GM23338 (cell line): ENCODE measurements around the gene CCDC81. TPM values are rescaled to one million over a fixed set of nuclear protein-coding genes. Genes with fewer than 3 reads are reported as not detected.

Experiments used
- ATAC-seq: fragments of 200-7000 bp; cut with Tn5 transposase; 3 replicates; pipeline ENCODE4 v1.9.1; 2020
- DNase-seq: peaks from one replicate; pipeline ENCODE4 v3.0.0-alpha.2; 2015; ENCODE audit warnings: low spot score
- H2AFZ ChIP-seq: fragments of 200-600 bp; sonication (generic); 2 replicates; pipeline ENCODE4 v1.8.0; 2016; ENCODE audit warnings: antibody characterized with exemption, mild to moderate bottlenecking, moderate library complexity
- H3F3A ChIP-seq: fragments of 200-600 bp; sonication (generic); replicated peaks from 2 replicates; pipeline ENCODE4 v1.8.0; 2017; ENCODE audit warnings: antibody characterized with exemption, mixed run types, low read depth
- H3K27ac ChIP-seq: fragments of 200-600 bp; sonication (generic); 2 replicates; pipeline ENCODE4 v1.6.1; 2016; ENCODE audit warnings: low read depth
- H3K27me3 ChIP-seq: fragments of 200-600 bp; sonication (generic); 2 replicates; pipeline ENCODE4 v1.8.0; 2016; ENCODE audit warnings: mild to moderate bottlenecking, mixed run types, moderate library complexity; ENCODE audit not compliant: insufficient read depth
- H3K36me3 ChIP-seq: fragments of 200-600 bp; sonication (generic); 2 replicates; pipeline ENCODE4 v1.8.0; 2016; ENCODE audit warnings: mild to moderate bottlenecking; ENCODE audit not compliant: insufficient read depth
- H3K4me1 ChIP-seq: fragments of 200-600 bp; sonication (generic); 2 replicates; pipeline ENCODE4 v1.8.0; 2016; ENCODE audit warnings: mild to moderate bottlenecking, moderate library complexity; ENCODE audit not compliant: insufficient read depth
- H3K4me2 ChIP-seq: fragments of 200-600 bp; sonication (generic); 2 replicates; pipeline ENCODE4 v1.7.1; 2017; ENCODE audit warnings: mixed run types
- H3K4me3 ChIP-seq: fragments of 200-600 bp; sonication (generic); 2 replicates; pipeline ENCODE4 v1.6.1; 2016; ENCODE audit warnings: mixed run types
- H3K79me2 ChIP-seq: fragments of 200-600 bp; sonication (generic); replicated peaks from 2 replicates; pipeline ENCODE4 v1.8.0; 2017; ENCODE audit warnings: mild to moderate bottlenecking; ENCODE audit not compliant: insufficient read depth
- H3K9me2 ChIP-seq: fragments of 200-600 bp; sonication (generic); 2 replicates; pipeline ENCODE4 v1.8.0; 2017; ENCODE audit not compliant: insufficient read depth
- H4K20me1 ChIP-seq: fragments of 200-600 bp; sonication (generic); replicated peaks from 2 replicates; pipeline ENCODE4 v1.8.0; 2017; ENCODE audit warnings: mild to moderate bottlenecking; ENCODE audit not compliant: insufficient read depth
- H3K27ac Mint-ChIP-seq: 2 replicates; pipeline ENCODE4 v1.8.0; 2020; ENCODE audit warnings: inconsistent platforms, mild to moderate bottlenecking, moderate library complexity, mixed read lengths
- H3K27me3 Mint-ChIP-seq: 3 replicates; pipeline ENCODE4 v1.8.0; 2022; ENCODE audit warnings: low read depth, mild to moderate bottlenecking, moderate library complexity, mixed read lengths, inconsistent platforms; ENCODE audit not compliant: insufficient read depth, poor library complexity
- H3K36me3 Mint-ChIP-seq: 3 replicates; pipeline ENCODE4 v1.8.0; 2021; ENCODE audit warnings: low read depth, mild to moderate bottlenecking, inconsistent platforms, moderate library complexity, mixed read lengths
- H3K4me1 Mint-ChIP-seq: 3 replicates; pipeline ENCODE4 v1.8.0; 2020; ENCODE audit warnings: mild to moderate bottlenecking, inconsistent platforms, mixed read lengths
- H3K4me3 Mint-ChIP-seq: 3 replicates; pipeline ENCODE4 v1.8.0; 2021; ENCODE audit warnings: moderate library complexity, mild to moderate bottlenecking, inconsistent platforms, mixed read lengths
- H3K9me3 Mint-ChIP-seq: 3 replicates; pipeline ENCODE4 v1.8.0; 2020; ENCODE audit warnings: moderate library complexity, mild to moderate bottlenecking, inconsistent platforms, mixed read lengths
- CREB1 ChIP-seq: fragments of 250-450 bp; sonication (Bioruptor Pico); IDR thresholded peaks from 2 replicates; pipeline ENCODE4 v1.5.0; 2020; ENCODE audit warnings: low read depth, mild to moderate bottlenecking, moderate library complexity
- EZH2 ChIP-seq: fragments of 200-600 bp; sonication (generic); IDR thresholded peaks from one replicate; pipeline ENCODE4 v1.8.0; 2017; ENCODE audit warnings: antibody characterized with exemption, mild to moderate bottlenecking, low read depth; ENCODE audit not compliant: unreplicated experiment
- JUNB ChIP-seq: IDR thresholded peaks from one replicate; pipeline ENCODE4 v1.6.1; 2016; ENCODE audit warnings: antibody characterized with exemption; ENCODE audit not compliant: unreplicated experiment
- NANOG ChIP-seq: IDR thresholded peaks from 2 replicates; pipeline ENCODE4 v1.6.1; 2016; ENCODE audit warnings: antibody characterized with exemption, borderline replicate concordance
- POLR2AphosphoS5 ChIP-seq: IDR thresholded peaks from 2 replicates; pipeline ENCODE4 v1.6.1; 2016; ENCODE audit warnings: antibody characterized with exemption, low read depth
- STAT1 ChIP-seq: IDR thresholded peaks from one replicate; pipeline ENCODE4 v1.6.1; 2016; ENCODE audit warnings: antibody characterized with exemption; ENCODE audit not compliant: unreplicated experiment
- ZNF114 ChIP-seq: fragments of 250-450 bp; sonication (Bioruptor Pico); IDR thresholded peaks from 2 replicates; pipeline ENCODE4 v1.5.0; 2020; ENCODE audit warnings: mild to moderate bottlenecking, moderate library complexity
- ZNF331 ChIP-seq: fragments of 250-450 bp; sonication (Bioruptor Pico); IDR thresholded peaks from 2 replicates; pipeline ENCODE4 v1.5.0; 2020; ENCODE audit warnings: low read depth, mild to moderate bottlenecking, moderate library complexity
- polyA plus RNA-seq: library from polyadenylated mRNA; unstranded; fragments of >200 nt; fragmentation: Nextera tagmentation; extraction: Ambion mirVana; gene quantifications from 2 replicates; pipeline ENCODE4 v1.2.1, GENCODE V29; 2016
- total RNA-seq: library from RNA; depleted of rRNA; stranded (reverse); fragments of >200 nt; shearing (Covaris generic); gene quantifications from 2 replicates; pipeline ENCODE4 v1.2.3, GENCODE V29; 2014
- TF ChIP-seq, protein P1 (sequence below): IDR thresholded peaks from one replicate; pipeline ENCODE4 v1.6.1; 2018; ENCODE audit warnings: antibody characterized with exemption; ENCODE audit not compliant: unreplicated experiment
- TF ChIP-seq, protein P2 (sequence below), 2 experiments: fragments of 200-600 bp in 1 of 2; sonication (generic) in 1 of 2; conservative IDR thresholded peaks; 2 replicates each; pipeline versions ENCODE4 v1.5.1 to v1.6.1; 2016 to 2017; ENCODE audit warnings: antibody characterized with exemption in 2 of 2, low read depth in 2 of 2, mild to moderate bottlenecking in 2 of 2, moderate library complexity in 1 of 2

Gene CCDC81
- total and polyA plus RNA-seq, 2 experiments from 2014 or later = 0.37 to 4.3 TPM

DNA sequence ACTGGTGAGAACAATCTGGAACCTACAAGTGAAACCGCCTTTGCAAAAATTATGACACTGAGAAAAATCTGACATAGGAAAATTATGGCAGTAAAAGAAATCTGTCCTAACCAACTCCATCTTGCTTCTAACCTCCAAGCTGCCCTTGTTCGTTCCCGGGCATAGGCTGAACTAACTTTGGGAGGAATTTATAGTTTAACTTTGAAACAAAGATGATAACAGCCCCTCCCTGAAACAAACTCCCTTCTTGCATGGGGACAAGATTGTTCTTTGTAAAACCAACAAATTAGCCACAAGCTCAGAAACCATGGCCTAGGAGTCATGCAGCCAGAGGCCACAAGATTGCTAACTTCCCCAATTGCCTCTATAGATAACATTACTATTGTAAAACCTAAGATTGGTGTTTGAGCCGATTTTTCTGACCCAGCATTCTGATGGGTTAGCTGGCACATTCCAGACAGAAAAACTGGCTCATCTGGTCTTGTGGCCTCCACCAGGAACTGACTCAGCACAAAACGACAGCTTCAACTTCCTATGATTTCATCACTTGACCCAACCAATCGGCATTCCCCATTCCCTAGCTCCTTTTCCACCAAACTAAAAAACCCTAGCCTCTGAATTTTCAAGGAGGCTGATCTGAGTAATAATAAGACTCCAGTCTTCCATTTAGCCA, 3.6 kb upstream of the CCDC81 start:
- no peak overlapping the region for H3K4me3 ChIP-seq
- Mint-ChIP-seq H3K27me3 (peaks cover 3% of the 10 kb centered on the region), H3K9me3 (peaks cover 3% of the 10 kb centered on the region; the same call in 1 of the 3 replicates), H3K4me1 (peaks cover 13% of the 10 kb centered on the region), H3K27ac (0 out of 2 replicates have a peak overlapping the region, but pooled peaks have one; percentile 12), H3K4me3 (no peak overlapping the region), H3K36me3 (peaks cover 6% of the 10 kb centered on the region; the same call in 2 of the 3 replicates)
- DNase-seq = peak; percentile 35
- H3K4me2 ChIP-seq = no peak overlapping the region
- no peaks in the 10 kb centered on the region for H3K36me3 ChIP-seq
- TF ChIP-seq CREB1 (CRISPR knock-in tag) (no peak), STAT1 (no peak), NANOG (no peak), EZH2 (no peak), ZNF114 (no peak), POLR2AphosphoS5 (no peak)
- TF ChIP-seq, protein P1, sequence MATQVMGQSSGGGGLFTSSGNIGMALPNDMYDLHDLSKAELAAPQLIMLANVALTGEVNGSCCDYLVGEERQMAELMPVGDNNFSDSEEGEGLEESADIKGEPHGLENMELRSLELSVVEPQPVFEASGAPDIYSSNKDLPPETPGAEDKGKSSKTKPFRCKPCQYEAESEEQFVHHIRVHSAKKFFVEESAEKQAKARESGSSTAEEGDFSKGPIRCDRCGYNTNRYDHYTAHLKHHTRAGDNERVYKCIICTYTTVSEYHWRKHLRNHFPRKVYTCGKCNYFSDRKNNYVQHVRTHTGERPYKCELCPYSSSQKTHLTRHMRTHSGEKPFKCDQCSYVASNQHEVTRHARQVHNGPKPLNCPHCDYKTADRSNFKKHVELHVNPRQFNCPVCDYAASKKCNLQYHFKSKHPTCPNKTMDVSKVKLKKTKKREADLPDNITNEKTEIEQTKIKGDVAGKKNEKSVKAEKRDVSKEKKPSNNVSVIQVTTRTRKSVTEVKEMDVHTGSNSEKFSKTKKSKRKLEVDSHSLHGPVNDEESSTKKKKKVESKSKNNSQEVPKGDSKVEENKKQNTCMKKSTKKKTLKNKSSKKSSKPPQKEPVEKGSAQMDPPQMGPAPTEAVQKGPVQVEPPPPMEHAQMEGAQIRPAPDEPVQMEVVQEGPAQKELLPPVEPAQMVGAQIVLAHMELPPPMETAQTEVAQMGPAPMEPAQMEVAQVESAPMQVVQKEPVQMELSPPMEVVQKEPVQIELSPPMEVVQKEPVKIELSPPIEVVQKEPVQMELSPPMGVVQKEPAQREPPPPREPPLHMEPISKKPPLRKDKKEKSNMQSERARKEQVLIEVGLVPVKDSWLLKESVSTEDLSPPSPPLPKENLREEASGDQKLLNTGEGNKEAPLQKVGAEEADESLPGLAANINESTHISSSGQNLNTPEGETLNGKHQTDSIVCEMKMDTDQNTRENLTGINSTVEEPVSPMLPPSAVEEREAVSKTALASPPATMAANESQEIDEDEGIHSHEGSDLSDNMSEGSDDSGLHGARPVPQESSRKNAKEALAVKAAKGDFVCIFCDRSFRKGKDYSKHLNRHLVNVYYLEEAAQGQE = no peak
- no peaks in the 10 kb centered on the region for H3F3A ChIP-seq
- H3K4me1 ChIP-seq = peaks cover 11% of the 10 kb centered on the region
- no peak for ATAC-seq
- H3K79me2 ChIP-seq = no peaks in the 10 kb centered on the region
- H4K20me1 ChIP-seq = no peaks in the 10 kb centered on the region
- H3K27me3 ChIP-seq = no peaks in the 10 kb centered on the region
- H2AFZ ChIP-seq = no peak overlapping the region
- H3K27ac ChIP-seq = no peak overlapping the region
- H3K9me2 ChIP-seq = no peaks in the 10 kb centered on the region

DNA sequence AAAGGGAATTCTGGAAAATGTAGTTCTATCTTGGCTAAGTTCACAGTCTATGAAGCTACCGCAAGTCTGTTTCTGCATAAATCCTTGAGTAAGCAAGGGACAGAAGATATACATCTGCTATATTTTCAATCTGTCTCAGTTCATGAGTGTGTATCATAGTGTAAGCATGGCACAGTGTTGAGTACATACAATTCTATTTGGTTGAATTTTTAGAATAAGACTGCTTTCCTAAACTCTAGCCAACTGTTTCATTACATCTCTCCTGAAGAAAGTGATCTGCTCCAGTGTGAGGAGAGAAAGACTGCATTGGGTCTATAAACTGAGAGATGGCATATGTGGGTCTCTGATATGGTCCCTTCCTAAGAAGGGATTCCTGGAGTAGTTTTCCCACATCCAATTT, 2.6 kb upstream of the CCDC81 start:
- Histone ChIP-seq H3F3A (no peaks in the 10 kb centered on the region), H2AFZ (no peak overlapping the region), H3K27ac (no peak overlapping the region), H3K9me2 (no peaks in the 10 kb centered on the region), H3K4me1 (peaks cover 11% of the 10 kb centered on the region), H3K79me2 (no peaks in the 10 kb centered on the region), H3K4me3 (no peak overlapping the region), H3K36me3 (no peaks in the 10 kb centered on the region), H3K27me3 (no peaks in the 10 kb centered on the region), H3K4me2 (no peak overlapping the region), H4K20me1 (no peaks in the 10 kb centered on the region)
- H3K9me3 Mint-ChIP-seq = peaks cover 3% of the 10 kb centered on the region; the same call in 1 of the 3 replicates
- H3K4me3 Mint-ChIP-seq = no peak overlapping the region
- H3K36me3 Mint-ChIP-seq = peaks cover 6% of the 10 kb centered on the region; the same call in 2 of the 3 replicates
- no peak for DNase-seq
- no peak overlapping the region for H3K27ac Mint-ChIP-seq
- ATAC-seq = no peak
- H3K27me3 Mint-ChIP-seq = peaks cover 3% of the 10 kb centered on the region
- peaks cover 13% of the 10 kb centered on the region for H3K4me1 Mint-ChIP-seq
- TF ChIP-seq JUNB (no peak), CREB1 (CRISPR knock-in tag) (no peak), ZNF114 (no peak), STAT1 (no peak), ZNF331 (CRISPR knock-in tag) (no peak), EZH2 (no peak), POLR2AphosphoS5 (no peak)
- TF ChIP-seq, protein P2, sequence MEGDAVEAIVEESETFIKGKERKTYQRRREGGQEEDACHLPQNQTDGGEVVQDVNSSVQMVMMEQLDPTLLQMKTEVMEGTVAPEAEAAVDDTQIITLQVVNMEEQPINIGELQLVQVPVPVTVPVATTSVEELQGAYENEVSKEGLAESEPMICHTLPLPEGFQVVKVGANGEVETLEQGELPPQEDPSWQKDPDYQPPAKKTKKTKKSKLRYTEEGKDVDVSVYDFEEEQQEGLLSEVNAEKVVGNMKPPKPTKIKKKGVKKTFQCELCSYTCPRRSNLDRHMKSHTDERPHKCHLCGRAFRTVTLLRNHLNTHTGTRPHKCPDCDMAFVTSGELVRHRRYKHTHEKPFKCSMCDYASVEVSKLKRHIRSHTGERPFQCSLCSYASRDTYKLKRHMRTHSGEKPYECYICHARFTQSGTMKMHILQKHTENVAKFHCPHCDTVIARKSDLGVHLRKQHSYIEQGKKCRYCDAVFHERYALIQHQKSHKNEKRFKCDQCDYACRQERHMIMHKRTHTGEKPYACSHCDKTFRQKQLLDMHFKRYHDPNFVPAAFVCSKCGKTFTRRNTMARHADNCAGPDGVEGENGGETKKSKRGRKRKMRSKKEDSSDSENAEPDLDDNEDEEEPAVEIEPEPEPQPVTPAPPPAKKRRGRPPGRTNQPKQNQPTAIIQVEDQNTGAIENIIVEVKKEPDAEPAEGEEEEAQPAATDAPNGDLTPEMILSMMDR (conservative IDR thresholded peaks at IDR 0.05; ENCODE audit: low read depth in 2 of 2) = no peak
- TF ChIP-seq, protein P1 = no peak
